Right lobe of liver (tissue), 4 donors: ENCODE data around the gene CAST.

ENCODE experiments used
- POLR2A ChIP-seq: fragments of 450-650 bp; IDR thresholded peaks from one replicate; pipeline ENCODE4 v1.6.1; 2017; ENCODE audit warnings: antibody characterized with exemption, mild to moderate bottlenecking
- TF ChIP-seq, protein P1 (sequence below), 4 donors: fragments of 200-600 bp in 3 of 4; fragments of 450-650 bp in 1 of 4; IDR thresholded peaks; one replicate each; pipeline versions ENCODE4 v1.5.1 to v1.8.0; 2016 to 2022; ENCODE audit warnings: antibody characterized with exemption in 4 of 4, mild to moderate bottlenecking in 2 of 4
- donor health status: DM: no; HTN: no; CAD: no.
- donor health status: DM: no; HTN: no; CAD: no.
- donor health status: DM: no; HTN: yes; CAD: no.

DNA sequence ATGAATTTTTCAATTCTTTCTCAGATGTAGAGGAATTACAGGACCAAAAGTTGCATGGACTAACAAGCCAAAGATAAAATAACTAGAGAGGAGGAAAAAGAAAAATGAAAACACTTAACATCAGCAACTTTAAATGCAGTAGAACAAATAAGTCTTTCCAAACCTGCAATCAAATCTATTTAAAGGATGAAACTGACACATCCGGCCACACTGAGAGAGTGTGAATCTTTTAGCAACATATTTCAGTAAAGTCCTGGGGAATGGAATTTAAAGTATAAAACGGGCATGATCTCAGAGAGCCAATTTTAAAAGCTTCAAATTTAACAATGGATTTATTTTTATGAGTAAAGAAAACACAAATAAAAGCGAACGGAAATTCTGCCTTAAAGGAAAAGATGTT is 17.1 kb downstream of the CAST start:
- TF ChIP-seq POLR2A: no peak
- TF ChIP-seq, protein P1, sequence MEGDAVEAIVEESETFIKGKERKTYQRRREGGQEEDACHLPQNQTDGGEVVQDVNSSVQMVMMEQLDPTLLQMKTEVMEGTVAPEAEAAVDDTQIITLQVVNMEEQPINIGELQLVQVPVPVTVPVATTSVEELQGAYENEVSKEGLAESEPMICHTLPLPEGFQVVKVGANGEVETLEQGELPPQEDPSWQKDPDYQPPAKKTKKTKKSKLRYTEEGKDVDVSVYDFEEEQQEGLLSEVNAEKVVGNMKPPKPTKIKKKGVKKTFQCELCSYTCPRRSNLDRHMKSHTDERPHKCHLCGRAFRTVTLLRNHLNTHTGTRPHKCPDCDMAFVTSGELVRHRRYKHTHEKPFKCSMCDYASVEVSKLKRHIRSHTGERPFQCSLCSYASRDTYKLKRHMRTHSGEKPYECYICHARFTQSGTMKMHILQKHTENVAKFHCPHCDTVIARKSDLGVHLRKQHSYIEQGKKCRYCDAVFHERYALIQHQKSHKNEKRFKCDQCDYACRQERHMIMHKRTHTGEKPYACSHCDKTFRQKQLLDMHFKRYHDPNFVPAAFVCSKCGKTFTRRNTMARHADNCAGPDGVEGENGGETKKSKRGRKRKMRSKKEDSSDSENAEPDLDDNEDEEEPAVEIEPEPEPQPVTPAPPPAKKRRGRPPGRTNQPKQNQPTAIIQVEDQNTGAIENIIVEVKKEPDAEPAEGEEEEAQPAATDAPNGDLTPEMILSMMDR (IDR thresholded peaks at IDR 0.05): no peak
